Measurements from ENCODE around the gene EGFL7. TPM values are rescaled to one million over a fixed set of nuclear protein-coding genes. Genes with fewer than 3 reads are reported as not detected.
"Not testable (repeated sequence)": the region's sequence is repeated elsewhere in the genome, so short reads cannot be mapped to it uniquely, and the experiment has no call there.

The EGFL7 gene
- polyA plus RNA-seq, 3 donors, result 34.4 to 456 (median 158) TPM

DNA sequence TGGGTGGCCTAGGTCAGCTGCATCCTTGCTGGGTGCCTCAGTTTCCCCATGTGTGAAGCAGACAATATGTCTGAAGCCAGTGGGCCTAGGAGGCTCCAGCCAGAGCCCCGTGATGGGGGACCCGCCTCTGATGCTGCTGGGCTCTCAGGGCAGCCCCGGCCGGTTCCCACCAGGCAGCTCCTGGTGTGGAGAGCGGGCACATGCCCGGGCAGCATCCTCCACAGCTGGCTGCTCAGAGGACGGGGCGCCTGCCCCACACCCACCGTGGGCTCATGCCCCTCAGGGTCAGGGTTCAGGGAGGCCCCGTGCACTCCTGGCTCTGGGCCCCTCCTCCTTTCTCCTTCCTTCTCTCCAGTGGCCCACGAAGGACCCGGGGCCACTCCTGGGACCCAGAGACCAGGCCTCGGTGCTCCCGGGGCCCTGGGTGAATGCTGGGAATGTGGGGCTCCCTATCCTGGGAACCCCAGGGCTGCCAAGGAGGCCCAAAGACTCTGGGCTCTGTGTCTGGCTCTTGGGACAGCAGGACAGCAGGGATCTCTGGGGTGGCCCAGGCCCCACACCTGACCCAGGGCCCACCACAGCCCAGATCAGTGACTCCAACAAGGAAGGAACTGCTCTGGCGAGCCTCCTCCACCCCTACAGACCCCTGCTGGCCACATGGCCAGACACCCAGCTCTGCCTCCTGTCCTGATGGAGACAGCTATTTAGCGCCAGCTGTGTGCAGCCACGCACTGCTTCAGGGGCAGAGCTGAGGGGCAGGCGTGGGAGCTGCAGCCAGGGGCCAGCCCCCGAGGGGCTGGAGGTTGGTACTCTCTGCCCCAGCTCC, 39.5 kb upstream of the EGFL7 start:
- H3K27ac ChIP-seq (ENCODE audit: low read depth, low read length), result no peak overlapping the region
- WGBS, 3 donors, result 88 to 96% (median 92%) methylated on average over 16 to 19 of the region's 19 CpGs

- 48 to 82% (median 59%) methylated on average over 12 to 13 of the region's 13 CpGs for WGBS, 3 donors
- H3K27ac ChIP-seq (ENCODE audit: low read depth, low read length), result no peak overlapping the region
These were observed 38.9 kb upstream of the EGFL7 start for GRCh38 chr9:136623842-136624183.

DNA sequence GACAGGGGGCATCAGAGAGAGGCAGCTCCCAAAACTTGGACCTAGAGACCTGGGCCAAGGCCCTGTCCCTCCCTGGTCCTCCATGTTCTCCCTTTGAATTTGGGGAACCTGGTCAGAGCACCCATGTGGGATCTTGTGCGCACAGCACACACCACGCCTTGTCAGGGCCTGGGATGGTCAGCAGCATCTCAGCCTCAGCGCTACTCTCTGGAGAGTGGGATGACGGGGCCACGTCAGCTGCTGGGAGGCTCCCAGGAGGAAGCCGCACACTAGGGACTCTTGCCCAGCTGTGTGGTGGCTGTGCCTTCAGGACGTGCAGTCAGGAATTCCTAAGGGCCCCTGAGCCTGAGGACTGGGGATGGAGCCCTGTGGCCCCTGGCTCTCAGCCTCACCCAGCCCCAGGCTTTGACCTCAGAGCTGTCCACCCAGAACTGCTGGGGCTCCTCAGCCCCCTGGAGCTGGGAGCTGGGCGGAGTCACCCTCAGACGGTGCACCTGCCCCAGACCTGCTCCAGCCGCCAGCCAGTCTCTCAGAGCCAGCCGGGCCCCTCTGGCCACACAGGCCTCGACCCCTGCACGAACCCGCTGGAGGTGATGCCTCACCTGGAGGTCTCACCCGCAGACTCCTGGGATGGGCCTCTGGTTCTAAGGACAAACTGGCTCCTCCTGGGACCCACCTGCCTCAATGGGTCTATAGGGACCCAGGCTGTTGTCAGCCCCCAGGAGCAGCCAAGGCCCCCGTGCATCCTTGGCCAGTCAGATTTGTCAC, 38.3 kb upstream of the EGFL7 start:
- no peak overlapping the region for H3K27ac ChIP-seq (ENCODE audit: low read depth, low read length)

DNA sequence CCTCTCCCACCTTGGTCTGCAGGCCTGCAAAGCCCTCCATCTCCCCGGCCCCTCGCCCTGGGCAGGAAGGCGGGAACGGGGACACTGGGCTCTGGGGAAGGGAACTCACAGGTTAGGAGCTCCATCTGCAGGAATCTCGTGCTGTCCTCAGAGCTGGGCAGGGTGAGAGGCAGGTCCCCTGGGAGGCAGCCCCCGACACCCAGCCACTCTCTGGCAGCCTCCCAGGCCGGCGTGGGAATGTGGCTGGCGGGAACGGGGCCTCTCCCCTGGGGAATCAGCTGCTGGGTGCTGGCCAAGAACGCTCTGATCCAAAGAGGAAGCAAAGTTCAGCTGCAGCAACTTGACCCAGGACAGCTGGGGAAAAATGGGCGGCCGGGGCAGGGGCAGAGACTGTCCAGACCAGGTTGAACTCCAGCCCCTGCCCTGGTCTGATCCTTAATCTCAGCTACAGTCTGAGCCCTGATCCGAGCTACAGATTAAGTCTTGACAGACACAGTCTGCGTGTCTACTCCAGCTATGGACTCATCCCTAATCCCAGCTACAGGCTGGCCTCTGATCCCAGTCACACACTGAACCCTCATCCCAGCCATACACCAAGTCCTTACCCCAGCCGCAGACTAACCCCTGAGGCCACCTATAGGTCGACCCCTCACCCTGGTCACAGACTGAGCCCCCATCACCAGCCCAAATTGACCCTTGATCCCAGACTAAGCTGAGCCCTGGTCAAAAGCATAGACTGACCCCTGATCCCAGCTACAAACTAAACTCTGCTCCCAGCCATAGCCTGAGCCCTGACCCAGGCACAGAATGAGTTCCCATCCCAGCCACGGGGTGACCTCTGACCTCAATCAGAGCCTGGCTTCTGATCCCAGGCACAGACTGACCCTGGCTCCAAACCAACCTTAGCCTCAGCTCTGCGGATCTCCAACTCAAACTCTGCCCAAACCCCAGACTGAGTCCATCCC, 37.3 kb upstream of the EGFL7 start:
- WGBS, 3 donors, result 12 to 23% (median 22%) methylated on average over 18 to 19 of the region's 19 CpGs
- H3K27ac ChIP-seq (ENCODE audit: low read depth, low read length), result no peak overlapping the region

More for the DNA sequence above, 38.3 kb upstream of the EGFL7 start:
- WGBS, 3 donors, result 72 to 81% (median 80%) methylated on average over 16 of the region's 16 CpGs

GRCh38 chr9:136626066-136626725, 36.5 kb upstream of the EGFL7 start:
- H3K27ac ChIP-seq (ENCODE audit: low read depth, low read length), result no peak overlapping the region
- 26 to 75% (median 74%) methylated on average over 18 to 29 of the region's 30 CpGs for WGBS, 3 donors

- WGBS, 3 donors, result 34 to 78% (median 78%) methylated on average over 24 to 25 of the region's 25 CpGs
- no peak overlapping the region for H3K27ac ChIP-seq (ENCODE audit: low read depth, low read length)
These were observed 35.7 kb upstream of the EGFL7 start for GRCh38 chr9:136626740-136627642.

DNA sequence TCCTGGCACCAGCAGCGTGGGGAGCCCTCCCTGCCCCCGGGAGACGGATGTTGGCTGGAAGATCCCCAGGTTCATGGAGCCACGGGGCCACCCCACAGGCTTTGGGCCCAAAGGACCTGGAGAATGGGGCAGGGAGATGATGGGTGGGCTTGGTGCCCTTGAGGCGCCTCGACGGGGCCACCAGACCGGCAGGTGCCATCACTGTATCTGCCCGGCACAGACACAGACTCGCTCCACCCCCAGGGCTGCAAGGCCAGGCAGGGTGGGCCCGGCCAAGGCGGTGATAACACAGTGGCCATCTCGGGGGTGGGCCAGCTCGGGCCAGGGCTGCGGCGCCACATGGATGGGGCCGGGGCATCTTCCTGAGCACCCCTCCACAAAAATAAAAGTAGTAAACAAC, 35.0 kb upstream of the EGFL7 start:
- no peak overlapping the region for H3K27ac ChIP-seq (ENCODE audit: low read depth, low read length)
- WGBS, 3 donors, result 84 to 91% (median 87%) methylated on average over 17 of the region's 17 CpGs

- WGBS, 3 donors, result 37 to 66% (median 41%) methylated on average over 25 to 26 of the region's 26 CpGs
These were observed 34.4 kb upstream of the EGFL7 start for GRCh38 chr9:136628268-136628667.

DNA sequence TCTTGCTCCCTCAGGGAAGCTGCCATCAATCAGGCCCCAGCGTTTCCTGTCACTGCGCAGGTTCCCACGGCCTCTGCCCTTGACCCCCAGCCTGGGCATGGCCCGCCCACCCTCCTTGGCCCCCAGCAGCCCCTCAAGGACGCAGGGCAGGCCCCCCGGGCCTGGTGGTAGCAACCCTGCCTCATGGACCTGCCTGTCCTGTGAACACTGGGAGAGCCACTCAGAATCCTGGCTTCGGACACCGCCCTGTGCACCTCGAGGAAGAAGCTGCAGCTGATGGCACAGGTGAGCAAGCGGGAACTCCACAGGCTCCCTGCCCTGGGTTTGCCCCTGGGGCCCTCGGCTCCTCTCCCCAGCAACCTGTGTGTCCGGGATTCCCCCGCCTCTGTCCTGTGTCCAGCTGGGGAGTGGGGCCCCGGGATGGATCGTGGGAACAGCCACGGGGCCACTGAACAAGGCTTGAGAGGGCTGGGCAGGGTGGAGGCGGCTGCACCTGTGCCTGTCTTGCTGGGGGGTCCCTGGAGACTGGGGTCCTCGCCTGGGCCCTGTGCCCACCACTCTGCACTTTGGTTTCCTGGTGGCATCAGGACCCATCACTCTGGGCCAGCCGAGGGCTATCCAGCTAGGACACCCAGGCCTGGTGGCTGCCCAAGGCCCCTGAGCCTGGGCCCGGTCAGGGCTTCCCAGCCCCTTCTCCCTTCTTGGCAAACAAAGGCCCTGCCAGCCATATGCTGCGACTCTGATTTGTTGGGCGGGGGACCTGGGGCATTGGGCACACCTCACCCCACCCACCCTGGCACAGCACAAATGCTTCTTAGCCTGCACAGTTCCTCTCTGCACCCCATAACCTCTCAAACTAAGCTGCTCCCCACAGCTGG, 33.5 kb upstream of the EGFL7 start:
- H3K27ac ChIP-seq (ENCODE audit: low read depth, low read length), result no peak overlapping the region
- WGBS, 3 donors, result 68 to 74% (median 73%) methylated on average over 19 to 22 of the region's 22 CpGs

More at GRCh38 chr9:136628268-136628667, 34.4 kb upstream of the EGFL7 start:
- no peak overlapping the region for H3K27ac ChIP-seq (ENCODE audit: low read depth, low read length)

DNA sequence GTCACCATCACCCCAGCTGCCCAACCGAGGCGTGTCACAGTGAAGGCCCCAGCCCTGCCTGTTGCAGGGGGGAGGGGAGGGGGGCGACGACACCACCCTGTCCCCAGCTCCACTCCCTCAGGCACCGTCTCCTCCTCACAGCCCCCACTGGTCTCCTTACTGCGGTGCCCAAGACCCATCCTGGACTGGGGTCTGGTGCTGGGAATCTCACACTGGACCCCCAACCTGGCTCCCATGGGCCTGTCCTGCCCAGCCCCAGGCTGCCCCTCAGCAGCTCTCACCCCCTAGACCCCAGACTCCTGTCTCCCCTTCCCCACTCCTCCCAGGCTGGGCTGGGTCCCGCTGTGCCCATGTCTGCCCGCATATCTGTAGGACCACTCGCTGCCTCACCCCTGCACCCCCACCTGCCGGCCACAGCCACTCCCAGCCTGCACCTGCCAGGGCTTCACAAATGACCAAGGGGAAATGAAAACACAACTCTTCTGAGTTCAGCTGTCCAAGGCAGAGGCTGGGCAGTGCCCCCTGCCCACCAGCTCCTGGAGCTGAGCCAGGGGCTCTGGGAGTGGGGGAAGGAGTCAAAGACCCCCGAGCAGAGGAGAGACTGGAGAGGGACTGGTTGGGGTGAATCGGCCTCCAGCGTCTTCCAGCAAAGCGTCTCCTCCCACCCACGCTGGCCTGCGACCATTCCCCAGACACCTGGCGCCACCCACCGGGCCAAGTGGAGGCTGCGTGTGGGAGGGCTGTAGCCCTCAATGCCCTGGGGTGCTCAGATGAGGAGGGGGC, 32.6 kb upstream of the EGFL7 start:
- no peak overlapping the region for H3K27ac ChIP-seq (ENCODE audit: low read depth, low read length)
- WGBS, 3 donors, result 35 to 39% (median 38%) methylated on average over 18 to 19 of the region's 19 CpGs

- H3K27ac ChIP-seq (ENCODE audit: low read depth, low read length), result no peak overlapping the region
- WGBS, 3 donors, result 56 to 66% (median 60%) methylated on average over 12 of the region's 12 CpGs
These were observed 32.1 kb upstream of the EGFL7 start for GRCh38 chr9:136630662-136630992.

DNA sequence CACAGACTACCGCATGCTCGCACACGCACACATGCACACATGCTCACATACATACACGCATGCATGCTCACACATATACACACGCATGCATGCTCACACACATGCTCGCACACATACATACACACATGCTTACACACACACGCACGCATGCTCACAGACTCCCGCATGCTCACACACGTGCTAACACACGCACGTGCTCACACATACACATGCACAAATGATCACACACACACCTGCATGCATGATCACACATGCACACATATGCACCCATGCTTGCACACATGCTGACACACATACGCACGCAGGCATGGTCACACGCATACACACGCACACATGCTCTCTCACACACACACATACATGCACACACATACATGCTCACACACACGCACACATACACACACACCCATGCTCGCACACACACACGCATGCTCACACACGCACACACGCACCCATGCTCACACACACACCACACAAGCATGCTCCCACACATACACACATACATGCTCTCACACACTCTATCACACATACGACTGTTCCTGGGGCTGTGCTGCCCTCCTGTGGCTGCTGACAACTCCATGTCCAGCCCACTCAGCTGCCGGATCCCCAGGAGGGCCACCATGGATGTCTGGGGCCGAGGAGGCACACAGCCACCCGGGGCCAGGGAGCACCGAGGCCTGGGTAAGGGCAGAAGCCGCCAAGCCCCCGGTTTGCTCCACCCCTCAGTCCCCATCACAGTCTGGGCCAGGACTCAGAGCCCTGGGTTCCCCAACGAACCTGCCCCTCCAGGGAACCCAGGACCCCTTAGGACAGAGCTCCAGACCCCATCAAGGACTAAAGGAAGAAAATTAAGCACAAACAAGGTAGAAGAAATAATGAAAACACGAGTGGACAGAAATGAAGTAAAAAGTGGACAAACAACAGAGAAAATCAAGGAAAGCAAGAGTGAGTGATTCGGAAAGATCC, 31.4 kb upstream of the EGFL7 start:
- no peak overlapping the region for H3K27ac ChIP-seq (ENCODE audit: low read depth, low read length)
- 45 to 50% (median 49%) methylated on average over 31 of the region's 31 CpGs for WGBS, 3 donors

DNA sequence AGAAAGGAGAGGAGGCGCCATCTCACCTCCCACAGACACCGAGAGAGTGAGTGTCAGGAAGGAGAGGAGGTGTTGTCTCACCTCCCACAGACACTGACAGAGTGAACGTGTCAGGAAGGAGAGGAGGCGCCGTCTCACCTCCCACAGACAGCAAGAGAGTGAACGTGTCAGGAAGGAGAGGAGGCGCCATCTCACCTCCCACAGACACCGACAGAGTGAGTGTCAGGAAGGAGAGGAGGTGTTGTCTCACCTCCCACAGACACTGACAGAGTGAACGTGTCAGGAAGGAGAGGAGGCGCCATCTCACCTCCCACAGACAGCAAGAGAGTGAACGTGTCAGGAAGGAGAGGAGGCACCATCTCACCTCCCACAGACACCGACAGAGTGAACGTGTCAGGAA, 30.6 kb upstream of the EGFL7 start:
- WGBS, 3 donors, result 34 to 70% (median 34%) methylated on average over 8 to 13 of the region's 13 CpGs
- H3K27ac ChIP-seq (ENCODE audit: low read depth, low read length), result not testable (repeated sequence)

DNA sequence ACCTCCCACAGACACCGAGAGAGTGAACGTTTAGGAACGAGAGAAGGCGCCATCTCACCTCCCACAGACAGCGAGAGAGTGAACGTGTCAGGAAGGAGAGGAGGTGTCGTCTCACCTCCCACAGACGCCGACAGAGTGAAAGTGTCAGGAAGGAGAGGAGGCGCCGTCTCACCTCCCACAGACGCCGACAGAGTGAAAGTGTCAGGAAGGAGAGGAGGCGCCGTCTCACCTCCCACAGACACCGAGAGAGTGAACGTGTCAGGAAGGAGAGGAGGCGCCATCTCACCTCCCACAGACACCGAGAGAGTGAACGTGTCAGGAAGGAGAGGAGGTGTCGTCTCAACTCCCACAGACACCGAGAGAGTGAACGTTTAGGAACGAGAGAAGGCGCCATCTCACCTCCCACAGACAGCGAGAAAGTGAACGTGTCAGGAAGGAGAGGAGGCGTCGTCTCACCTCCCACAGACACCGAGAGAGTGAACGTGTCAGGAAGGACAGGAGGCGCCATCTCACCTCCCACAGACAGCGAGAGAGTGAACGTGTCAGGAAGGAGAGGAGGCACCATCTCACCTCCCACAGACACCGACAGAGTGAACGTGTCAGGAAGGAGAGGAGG, 30.1 kb upstream of the EGFL7 start:
- H3K27ac ChIP-seq (ENCODE audit: low read depth, low read length), result not testable (repeated sequence)
- 63 to 79% (median 72%) methylated on average over 31 to 36 of the region's 36 CpGs for WGBS, 3 donors

Measured in adipose tissue (tissue), 3 donors.